ENCODE results near the gene ZFP37.
"Not testable (repeated sequence)": the region's sequence is repeated elsewhere in the genome, so short reads cannot be mapped to it uniquely, and the experiment has no call there.

DNA sequence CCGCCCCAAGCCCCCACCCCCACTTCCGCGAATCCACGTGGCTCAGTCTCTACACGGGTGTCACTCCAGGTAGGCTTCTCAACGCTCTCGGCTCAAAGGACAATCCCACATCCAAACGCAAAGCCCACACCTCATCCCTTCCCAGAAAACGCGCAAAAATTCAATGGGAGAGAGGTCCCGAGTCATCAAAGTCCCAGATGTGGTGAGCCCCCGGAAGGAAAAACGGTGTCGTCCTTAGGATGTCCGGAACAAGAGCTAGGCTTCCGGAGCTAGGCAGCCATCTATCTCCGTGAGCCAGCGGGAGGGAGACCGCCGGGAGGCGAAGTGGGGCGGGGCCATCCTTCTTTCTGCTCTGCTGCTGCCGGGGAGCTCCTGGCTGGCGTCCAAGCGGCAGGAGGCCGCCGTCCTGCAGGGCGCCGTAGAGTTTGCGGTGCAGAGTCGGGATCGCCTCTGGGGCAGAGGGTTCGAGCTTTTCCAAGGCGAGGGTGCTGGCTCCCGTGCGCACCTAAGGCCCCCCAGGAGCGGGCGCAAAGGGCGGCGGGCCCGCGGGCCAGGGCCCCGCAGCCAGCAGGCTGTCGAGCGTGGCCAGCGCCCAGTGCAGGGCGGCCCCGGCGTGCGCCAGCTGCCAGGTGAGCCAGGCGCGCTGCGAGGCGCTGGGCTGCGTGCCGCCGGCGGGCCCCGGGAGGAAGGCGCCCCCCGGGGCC lies 3.2 kb upstream of the ZFP37 start:
- not testable (repeated sequence) for TF ChIP-seq MXI1 (IDR thresholded peaks at IDR 0.05; ENCODE audit: borderline replicate concordance, low read depth, low read length); POLR2A (IDR thresholded peaks at IDR 0.05; ENCODE audit: low read depth, low read length); RFX5 (IDR thresholded peaks at IDR 0.05; ENCODE audit: low read depth, low read length); MAZ (IDR thresholded peaks at IDR 0.05; ENCODE audit: borderline replicate concordance, low read depth, low read length); CHD1 (IDR thresholded peaks at IDR 0.05; ENCODE audit: low read depth, low read length); RAD21 (IDR thresholded peaks at IDR 0.05; ENCODE audit: low read length); SMC3 (IDR thresholded peaks at IDR 0.05; ENCODE audit: low read depth, low read length)
- TF ChIP-seq, protein P1, sequence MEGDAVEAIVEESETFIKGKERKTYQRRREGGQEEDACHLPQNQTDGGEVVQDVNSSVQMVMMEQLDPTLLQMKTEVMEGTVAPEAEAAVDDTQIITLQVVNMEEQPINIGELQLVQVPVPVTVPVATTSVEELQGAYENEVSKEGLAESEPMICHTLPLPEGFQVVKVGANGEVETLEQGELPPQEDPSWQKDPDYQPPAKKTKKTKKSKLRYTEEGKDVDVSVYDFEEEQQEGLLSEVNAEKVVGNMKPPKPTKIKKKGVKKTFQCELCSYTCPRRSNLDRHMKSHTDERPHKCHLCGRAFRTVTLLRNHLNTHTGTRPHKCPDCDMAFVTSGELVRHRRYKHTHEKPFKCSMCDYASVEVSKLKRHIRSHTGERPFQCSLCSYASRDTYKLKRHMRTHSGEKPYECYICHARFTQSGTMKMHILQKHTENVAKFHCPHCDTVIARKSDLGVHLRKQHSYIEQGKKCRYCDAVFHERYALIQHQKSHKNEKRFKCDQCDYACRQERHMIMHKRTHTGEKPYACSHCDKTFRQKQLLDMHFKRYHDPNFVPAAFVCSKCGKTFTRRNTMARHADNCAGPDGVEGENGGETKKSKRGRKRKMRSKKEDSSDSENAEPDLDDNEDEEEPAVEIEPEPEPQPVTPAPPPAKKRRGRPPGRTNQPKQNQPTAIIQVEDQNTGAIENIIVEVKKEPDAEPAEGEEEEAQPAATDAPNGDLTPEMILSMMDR (conservative IDR thresholded peaks at IDR 0.05; ENCODE audit: low read depth, low read length) = not testable (repeated sequence)
- TF ChIP-seq, protein P2, sequence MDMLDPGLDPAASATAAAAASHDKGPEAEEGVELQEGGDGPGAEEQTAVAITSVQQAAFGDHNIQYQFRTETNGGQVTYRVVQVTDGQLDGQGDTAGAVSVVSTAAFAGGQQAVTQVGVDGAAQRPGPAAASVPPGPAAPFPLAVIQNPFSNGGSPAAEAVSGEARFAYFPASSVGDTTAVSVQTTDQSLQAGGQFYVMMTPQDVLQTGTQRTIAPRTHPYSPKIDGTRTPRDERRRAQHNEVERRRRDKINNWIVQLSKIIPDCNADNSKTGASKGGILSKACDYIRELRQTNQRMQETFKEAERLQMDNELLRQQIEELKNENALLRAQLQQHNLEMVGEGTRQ (IDR thresholded peaks at IDR 0.05; ENCODE audit: low read depth, low read length) = not testable (repeated sequence)

Data from IMR-90 (cell line).